Fibroblast of skin of right biceps (primary cell): ENCODE measurements around the gene IPMK.

Experiments
- DNase-seq: peaks from one replicate; pipeline ENCODE4 v3.0.0-alpha.2; 2013

Gene IPMK

GRCh38 chr10:58267713-58268453 is at the start of gene IPMK:
TSS of gene IPMK (minus strand) at chr10:58267894. CDS start at chr10:58267611, 283 bp downstream.
- DNase-seq: peak; percentile 91

GRCh38 chr10:58316874-58317273 is 49.2 kb upstream of the IPMK start:
- no peak for DNase-seq

GRCh38 chr10:58311026-58311425 is 43.3 kb upstream of the IPMK start:
- no peak for DNase-seq

GRCh38 chr10:58307676-58308075 is 40.0 kb upstream of the IPMK start:
- DNase-seq: no peak

- DNase-seq: no peak
These were observed 38.1 kb upstream of the IPMK start for GRCh38 chr10:58305821-58306220.

GRCh38 chr10:58304099-58304633 is 36.5 kb upstream of the IPMK start:
- DNase-seq: no peak

- no peak for DNase-seq
These were observed 34.6 kb upstream of the IPMK start for GRCh38 chr10:58302254-58302653.

- DNase-seq: no peak
These were observed 33.0 kb upstream of the IPMK start for GRCh38 chr10:58300676-58301075.

GRCh38 chr10:58299580-58299979 is 31.9 kb upstream of the IPMK start:
- peak; percentile 53 for DNase-seq

GRCh38 chr10:58293989-58294388 is 26.3 kb upstream of the IPMK start:
- DNase-seq: no peak

- DNase-seq: peak; percentile 58
These were observed 24.0 kb upstream of the IPMK start for GRCh38 chr10:58291538-58292174.

GRCh38 chr10:58282615-58283014 is 14.9 kb upstream of the IPMK start:
- DNase-seq: no peak

- no peak for DNase-seq
These were observed 13.5 kb upstream of the IPMK start for GRCh38 chr10:58281092-58281752.

GRCh38 chr10:58280477-58280876 is 12.8 kb upstream of the IPMK start:
- DNase-seq: peak; percentile 75

GRCh38 chr10:58278962-58279307 is 11.2 kb upstream of the IPMK start:
- no peak for DNase-seq

- no peak for DNase-seq
These were observed 10.7 kb upstream of the IPMK start for GRCh38 chr10:58278274-58278961.

GRCh38 chr10:58275908-58276307 is 8.2 kb upstream of the IPMK start:
- peak; percentile 40 for DNase-seq

GRCh38 chr10:58275261-58275660 is 7.6 kb upstream of the IPMK start:
- no peak for DNase-seq

GRCh38 chr10:58269782-58270290 is 2.1 kb upstream of the IPMK start:
- DNase-seq: no peak

GRCh38 chr10:58268946-58269781 is 1.5 kb upstream of the IPMK start, which contains the start of gene CISD1:
TSS of gene CISD1 (plus strand) at chr10:58269162. CDS start at chr10:58269274, 112 bp downstream.
- peak; percentile 100 for DNase-seq

- DNase-seq: no peak
These were observed 806 bp upstream of the IPMK start for GRCh38 chr10:58268454-58268945.
